A549 (cell line): ENCODE data around the gene MAZ. TPM values are rescaled to one million over a fixed set of nuclear protein-coding genes. Genes with fewer than 3 reads are reported as not detected.
A peak's percentile ranks its signal among the peaks of the same experiment; 100 is the strongest.

Experiments used
- BCL3 ChIP-seq: fragments of >200 bp; sonication (Bioruptor Twin); formaldehyde crosslinking; IDR thresholded peaks from 3 replicates; pipeline ENCODE4 v1.6.1; 2016
- CBX2 ChIP-seq: fragments of 200-600 bp; sonication (generic); IDR thresholded peaks from 2 replicates; pipeline ENCODE4 v1.6.1; 2016; ENCODE audit warnings: low read depth, mild to moderate bottlenecking, borderline replicate concordance
- CEBPB ChIP-seq, 2 experiments: fragments of >200 bp in 1 of 2; sonication (Bioruptor Twin) in 1 of 2; formaldehyde crosslinking in 1 of 2; IDR thresholded peaks; 2 replicates each; pipeline ENCODE4 v1.6.1; 2012 to 2016
- CTCF ChIP-seq: fragments of >200 bp; sonication (Bioruptor Twin); formaldehyde crosslinking; IDR thresholded peaks from 3 replicates; pipeline ENCODE4 v1.5.1; 2016
- E2F6 ChIP-seq: IDR thresholded peaks from 2 replicates; pipeline ENCODE4 v1.6.1; 2012; ENCODE audit warnings: low read depth, borderline replicate concordance
- EHF ChIP-seq: fragments of 250-450 bp; sonication (Bioruptor Pico); IDR thresholded peaks from 2 replicates; pipeline ENCODE4 v1.5.0; 2020; ENCODE audit warnings: mild to moderate bottlenecking
- FOSL2 ChIP-seq, 2 experiments: fragments of 450-650 bp in 1 of 2; fragments of >200 bp in 1 of 2; sonication (Bioruptor Twin) in 1 of 2; formaldehyde crosslinking; IDR thresholded peaks; 2 replicates each; pipeline versions ENCODE4 v1.5.0 to v1.6.1; 2016 to 2020; ENCODE audit warnings: mild to moderate bottlenecking in 1 of 2, moderate library complexity in 1 of 2
- FOXS1 ChIP-seq: fragments of 250-450 bp; sonication (Bioruptor Pico); IDR thresholded peaks from 2 replicates; pipeline ENCODE4 v1.5.0; 2020; ENCODE audit warnings: mild to moderate bottlenecking, moderate library complexity
- HMGXB4 ChIP-seq: fragments of 250-450 bp; sonication (Bioruptor Pico); IDR thresholded peaks from 2 replicates; pipeline ENCODE4 v1.5.0; 2021; ENCODE audit warnings: mild to moderate bottlenecking, moderate library complexity, borderline replicate concordance
- HOXB5 ChIP-seq: fragments of 250-450 bp; sonication (Bioruptor Pico); IDR thresholded peaks from 2 replicates; pipeline ENCODE4 v1.5.0; 2020; ENCODE audit warnings: mild to moderate bottlenecking, moderate library complexity
- JUN ChIP-seq, 2 experiments: fragments of >200 bp; sonication (Bioruptor Twin); formaldehyde crosslinking; IDR thresholded peaks; 2 replicates in 1 of 2; 3 replicates in 1 of 2; pipeline ENCODE4 v1.6.1; 2016 to 2017
- MAX ChIP-seq: IDR thresholded peaks from 2 replicates; pipeline ENCODE4 v1.6.1; 2012
- MYC ChIP-seq: IDR thresholded peaks from 2 replicates; pipeline ENCODE4 v1.6.1; 2012; ENCODE audit warnings: mild to moderate bottlenecking, inconsistent platforms, low read length, improper control_type of control experiment, borderline replicate concordance
- NFE2L2 ChIP-seq: fragments of 150-350 bp; conservative IDR thresholded peaks from 2 replicates; pipeline ENCODE4 v1.6.1; 2014; ENCODE audit warnings: low read length
- NPAS2 ChIP-seq: fragments of 250-450 bp; sonication (Bioruptor Pico); IDR thresholded peaks from 2 replicates; pipeline ENCODE4 v1.8.0; 2022; ENCODE audit warnings: mild to moderate bottlenecking, moderate library complexity, borderline replicate concordance
- PHF8 ChIP-seq: fragments of 200-600 bp; sonication (generic); IDR thresholded peaks from 2 replicates; pipeline ENCODE4 v1.6.1; 2016; ENCODE audit warnings: low read depth, mild to moderate bottlenecking, antibody characterized with exemption, moderate library complexity, borderline replicate concordance
- RAD21 ChIP-seq, 2 experiments: fragments of >200 bp in 1 of 2; sonication (Bioruptor Twin) in 1 of 2; formaldehyde crosslinking in 1 of 2; IDR thresholded peaks in 1 of 2; conservative IDR thresholded peaks in 1 of 2; 2 replicates in 1 of 2; 3 replicates in 1 of 2; pipeline ENCODE4 v1.6.1; 2012 to 2018; ENCODE audit warnings: inconsistent platforms in 1 of 2
- RARB ChIP-seq: fragments of 250-450 bp; sonication (Bioruptor Pico); IDR thresholded peaks from 2 replicates; pipeline ENCODE4 v1.8.0; 2021; ENCODE audit warnings: mild to moderate bottlenecking, moderate library complexity
- SMC3 ChIP-seq: fragments of >200 bp; sonication (Bioruptor Twin); formaldehyde crosslinking; IDR thresholded peaks from 3 replicates; pipeline ENCODE4 v1.6.1; 2018; ENCODE audit warnings: inconsistent platforms
- SREBF2 ChIP-seq: fragments of 450-650 bp; IDR thresholded peaks from 2 replicates; pipeline ENCODE4 v1.6.1; 2014; ENCODE audit warnings: mild to moderate bottlenecking, moderate library complexity
- ZFP36 ChIP-seq: fragments of 450-650 bp; IDR thresholded peaks from 2 replicates; pipeline ENCODE4 v1.6.1; 2014; ENCODE audit warnings: borderline replicate concordance; ENCODE audit not compliant: partially characterized antibody
- polyA plus RNA-seq, 4 experiments: library from polyadenylated mRNA; depleted of rRNA in 3 of 4; stranded (reverse); fragments of >200 nt; fragmentation: RNase III in 1 of 4; extraction: RNeasy Plus Mini Kit Qiagen cat#74134 plus additional on column Dnase treatment in 1 of 4; gene quantifications; 2 replicates in 3 of 4; 3 replicates in 1 of 4; pipeline ENCODE4 v1.2.3, GENCODE V29; 2011 to 2017

The MAZ gene
- polyA plus RNA-seq, 2 of the 4 experiments (the other 2 are of a cell fraction) = 79.6 to 231 TPM

GRCh38 chr16:29815793-29816693 is 9.7 kb downstream of the MAZ start, which contains the start of gene PAGR1 (continued):
- TF ChIP-seq FOXS1 (CRISPR knock-in tag) (no peak), BCL3 (0 out of 3 replicates have a peak, but pooled peaks have one; percentile 55), FOSL2 (IDR thresholded peaks at IDR 0.05) (no peak), FOSL2 (CRISPR knock-in tag; IDR thresholded peaks at IDR 0.05) (0 out of 2 replicates have a peak, but pooled peaks have one; percentile 3), CEBPB (IDR thresholded peaks at IDR 0.05) (no peak), JUN (IDR thresholded peaks at IDR 0.05) (peak; percentile 80 to 85; a peak in 2 of 5 replicates), EHF (no peak), NPAS2 (CRISPR knock-in tag) (no peak), HOXB5 (CRISPR knock-in tag) (peak; percentile 52; the same call in 1 of the 2 replicates), E2F6 (peak; percentile 84), ZFP36 (no peak), CBX2 (no peak), MAX (peak; percentile 93), RARB (CRISPR knock-in tag) (no peak), NFE2L2 (no peak), SMC3 (peak; percentile 70), HMGXB4 (CRISPR knock-in tag) (no peak), PHF8 (no peak), RAD21 (conservative IDR thresholded peaks at IDR 0.05 in 1 of 2, IDR thresholded peaks at IDR 0.05 in 1 of 2) (peak; percentile 51 to 68), CTCF (peak; percentile 92), MYC (peak; percentile 89), SREBF2 (no peak)
